ENCODE results near the gene PRKG1.

- TF ChIP-seq CHD1 (IDR thresholded peaks at IDR 0.05; ENCODE audit: low read depth, low read length): no peak
- no peak for TF ChIP-seq CEBPB (IDR thresholded peaks at IDR 0.05; ENCODE audit: low read depth, low read length)
- no peak for TF ChIP-seq MAZ (IDR thresholded peaks at IDR 0.05; ENCODE audit: borderline replicate concordance, low read depth, low read length)
- TF ChIP-seq CTCF (conservative IDR thresholded peaks at IDR 0.05; ENCODE audit: low read depth, low read length): no peak
- no peak for TF ChIP-seq NFE2L2 (IDR thresholded peaks at IDR 0.05; ENCODE audit: low read depth, low read length)
These were observed 615.2 kb downstream of the PRKG1 start for GRCh38 chr10:51689536-51689935.
